HepG2 (cell line): ENCODE data around the gene BCAT1. TPM values are rescaled to one million over a fixed set of nuclear protein-coding genes. Genes with fewer than 3 reads are reported as not detected.
A peak's percentile ranks its signal among the peaks of the same experiment; 100 is the strongest.

Experiments
- ARID5B ChIP-seq: IDR thresholded peaks from 2 replicates; pipeline ENCODE4 v1.4.0; 2020; ENCODE audit warnings: mild to moderate bottlenecking, missing genetic modification reagents
- ATF7 ChIP-seq, 2 experiments: fragments of 450-650 bp in 1 of 2; sonication (generic) in 1 of 2; formaldehyde crosslinking in 1 of 2; IDR thresholded peaks; 2 replicates each; pipeline versions ENCODE4 v1.4.0 to v1.6.1; 2016 to 2020; ENCODE audit warnings: antibody characterized with exemption in 1 of 2, mild to moderate bottlenecking in 1 of 2, missing genetic modification reagents in 1 of 2
- HOXA9 ChIP-seq: sonication (generic); formaldehyde crosslinking; IDR thresholded peaks from 2 replicates; pipeline ENCODE4 v1.8.1; 2022; ENCODE audit warnings: missing genetic modification reagents, mild to moderate bottlenecking, moderate library complexity, borderline replicate concordance
- KDM1A ChIP-seq: IDR thresholded peaks from 2 replicates; pipeline ENCODE4 v1.6.1; 2016; ENCODE audit warnings: missing compliant biosample characterization
- KLF6 ChIP-seq: IDR thresholded peaks from 2 replicates; pipeline ENCODE4 v1.8.0; 2016; ENCODE audit warnings: missing biosample characterization, missing genetic modification reagents
- MLX ChIP-seq: IDR thresholded peaks from 2 replicates; pipeline ENCODE4 v1.6.1; 2016
- MTA1 ChIP-seq: sonication (generic); formaldehyde crosslinking; IDR thresholded peaks from 2 replicates; pipeline ENCODE4 v1.4.0; 2020; ENCODE audit warnings: missing genetic modification reagents, mild to moderate bottlenecking, borderline replicate concordance
- NKX3-1 ChIP-seq: sonication (generic); formaldehyde crosslinking; IDR thresholded peaks from 2 replicates; pipeline ENCODE4 v1.5.0; 2020; ENCODE audit warnings: missing genetic modification reagents
- RBAK ChIP-seq: sonication (generic); formaldehyde crosslinking; IDR thresholded peaks from 2 replicates; pipeline ENCODE4 v1.5.1; 2020; ENCODE audit warnings: mild to moderate bottlenecking, missing genetic modification reagents
- SMARCE1 ChIP-seq: fragments of 450-650 bp; IDR thresholded peaks from 2 replicates; pipeline ENCODE4 v1.6.1; 2017; ENCODE audit warnings: borderline replicate concordance
- SMYD3 ChIP-seq: sonication (generic); formaldehyde crosslinking; IDR thresholded peaks from 2 replicates; pipeline ENCODE4 v1.8.1; 2023; ENCODE audit warnings: mild to moderate bottlenecking, missing genetic modification reagents
- TBX2 ChIP-seq: sonication (generic); formaldehyde crosslinking; IDR thresholded peaks from 2 replicates; pipeline ENCODE4 v1.5.0; 2020; ENCODE audit warnings: missing genetic modification reagents, mild to moderate bottlenecking, borderline replicate concordance
- TFDP1 ChIP-seq: IDR thresholded peaks from 2 replicates; pipeline ENCODE4 v1.6.1; 2016; ENCODE audit warnings: missing compliant biosample characterization, missing genetic modification reagents, borderline replicate concordance
- ZNF205 ChIP-seq: IDR thresholded peaks from 2 replicates; pipeline ENCODE4 v1.6.1; 2018; ENCODE audit warnings: missing biosample characterization, missing genetic modification reagents
- ZNF256 ChIP-seq: sonication (generic); formaldehyde crosslinking; conservative IDR thresholded peaks from 2 replicates; pipeline ENCODE4 v1.4.0; 2020; ENCODE audit warnings: missing genetic modification reagents
- ZNF260 ChIP-seq: sonication (generic); formaldehyde crosslinking; IDR thresholded peaks from 2 replicates; pipeline ENCODE4 v1.4.0; 2020; ENCODE audit warnings: missing genetic modification reagents, low read depth, mild to moderate bottlenecking, borderline replicate concordance
- ZNF335 ChIP-seq: sonication (generic); formaldehyde crosslinking; IDR thresholded peaks from 2 replicates; pipeline ENCODE4 v1.4.0; 2020; ENCODE audit warnings: missing genetic modification reagents
- ZNF616 ChIP-seq: sonication (generic); formaldehyde crosslinking; IDR thresholded peaks from 2 replicates; pipeline ENCODE4 v1.5.0; 2020; ENCODE audit warnings: low read depth, mild to moderate bottlenecking, missing genetic modification reagents
- ZNF674 ChIP-seq: sonication (generic); formaldehyde crosslinking; IDR thresholded peaks from 2 replicates; pipeline ENCODE4 v1.5.0; 2020; ENCODE audit warnings: low read depth, mild to moderate bottlenecking, missing genetic modification reagents
- ZNF691 ChIP-seq: sonication (generic); formaldehyde crosslinking; IDR thresholded peaks from 2 replicates; pipeline ENCODE4 v1.4.0; 2020; ENCODE audit warnings: missing genetic modification reagents, low read depth, mild to moderate bottlenecking, borderline replicate concordance
- ZNF746 ChIP-seq: sonication (generic); formaldehyde crosslinking; IDR thresholded peaks from 2 replicates; pipeline ENCODE4 v1.8.0; 2022; ENCODE audit warnings: mild to moderate bottlenecking, missing genetic modification reagents
- ZSCAN25 ChIP-seq: sonication (generic); formaldehyde crosslinking; IDR thresholded peaks from 2 replicates; pipeline ENCODE4 v1.8.0; 2022; ENCODE audit warnings: mild to moderate bottlenecking, missing genetic modification reagents
- ZSCAN29 ChIP-seq: sonication (generic); formaldehyde crosslinking; conservative IDR thresholded peaks from 2 replicates; pipeline ENCODE4 v1.4.0; 2020; ENCODE audit warnings: mild to moderate bottlenecking, missing genetic modification reagents
- polyA plus RNA-seq, 8 experiments: library from polyadenylated mRNA; depleted of rRNA in 3 of 8; stranded (reverse) in 7 of 8; unstranded in 1 of 8; fragments of >200 nt; fragmentation: Illumina TruSeq in 4 of 8; extraction: Trizol in 4 of 8; gene quantifications; 2 replicates each; pipeline versions ENCODE4 v1.2.1 to v1.2.3, GENCODE V29; 2011 to 2016; ENCODE audit warnings: low read depth in 4 of 8, missing spikeins in 1 of 8, mixed read lengths in 1 of 8; ENCODE audit not compliant: insufficient read depth in 1 of 8
- total RNA-seq, 5 experiments: library from RNA; depleted of rRNA; stranded (reverse); fragments of >200 nt; fragmentation: Illumina TruSeq; extraction: Trizol; gene quantifications; 2 replicates each; pipeline ENCODE4 v1.2.3, GENCODE V29; 2016; ENCODE audit warnings: low read depth in 1 of 5

BCAT1 gene
- total and polyA plus RNA-seq, 2 of the 13 experiments (the other 11 are each of a cell fraction or from before 2014, with no cell fraction given) = 8.0 to 75.5 TPM

GRCh38 chr12:24948757-24949722, at the start of gene BCAT1 (continued):
- peak; percentile 55; the same call in 1 of the 2 replicates for TF ChIP-seq ZSCAN25 (CRISPR knock-in tag)
- 0 out of 2 replicates have a peak, but pooled peaks have one; percentile 65 for TF ChIP-seq ZNF674 (CRISPR knock-in tag)
- TF ChIP-seq ATF7 (IDR thresholded peaks at IDR 0.05) = no peak
- no peak for TF ChIP-seq ATF7 (CRISPR knock-in tag; IDR thresholded peaks at IDR 0.05)
- TF ChIP-seq ZNF256 = no peak
- TF ChIP-seq TBX2 (CRISPR knock-in tag) = peak; percentile 77; the same call in 1 of the 2 replicates
- peak; percentile 69; the same call in 1 of the 2 replicates for TF ChIP-seq HOXA9 (CRISPR knock-in tag)
- no peak for TF ChIP-seq MLX (CRISPR knock-in tag)
- TF ChIP-seq ZSCAN29 (CRISPR knock-in tag) = peak; percentile 51; the same call in 1 of the 2 replicates
- no peak for TF ChIP-seq ZNF691
- peak; percentile 79; the same call in 1 of the 2 replicates for TF ChIP-seq ZNF746 (CRISPR knock-in tag)
- TF ChIP-seq RBAK (CRISPR knock-in tag) = no peak; the same call in 1 of the 2 replicates
- peak; percentile 71; the same call in 1 of the 2 replicates for TF ChIP-seq MTA1 (CRISPR knock-in tag)
- peak; percentile 5; the same call in 1 of the 2 replicates for TF ChIP-seq ZNF616 (CRISPR knock-in tag)
- TF ChIP-seq SMYD3 (CRISPR knock-in tag) = no peak
- peak; percentile 87 for TF ChIP-seq TFDP1 (CRISPR knock-in tag)
- TF ChIP-seq KDM1A (CRISPR knock-in tag) = no peak
- TF ChIP-seq ZNF335 (CRISPR knock-in tag) = 0 out of 2 replicates have a peak, but pooled peaks have one; percentile 29
- TF ChIP-seq SMARCE1 = no peak
- TF ChIP-seq ZNF205 (CRISPR knock-in tag) = no peak
- TF ChIP-seq NKX3-1 (CRISPR knock-in tag) = no peak; the same call in 1 of the 2 replicates
- TF ChIP-seq ARID5B = peak; percentile 76
- no peak for TF ChIP-seq ZNF260 (CRISPR knock-in tag)
- no peak for TF ChIP-seq KLF6
